ENCODE data around the gene POLD1.

DNA sequence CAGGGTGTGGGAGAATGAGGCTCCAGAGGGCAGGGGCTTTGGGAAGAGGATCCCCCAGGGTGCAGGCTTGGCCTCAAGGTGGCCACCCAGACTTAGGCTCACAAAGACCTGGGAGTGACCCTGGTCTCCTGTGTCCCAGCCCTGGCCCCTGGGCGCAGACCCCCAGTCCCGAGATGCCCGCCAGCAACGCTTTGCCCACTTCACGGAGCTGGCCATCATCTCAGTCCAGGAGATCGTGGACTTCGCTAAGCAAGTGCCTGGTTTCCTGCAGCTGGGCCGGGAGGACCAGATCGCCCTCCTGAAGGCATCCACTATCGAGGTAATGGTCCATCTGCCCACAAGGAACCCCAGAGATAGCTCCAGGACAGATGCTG is 5.3 kb upstream of the POLD1 start:
- TF ChIP-seq POLR2AphosphoS5 (IDR thresholded peaks at IDR 0.05; ENCODE audit: low read depth) = no peak
- TF ChIP-seq CTCF (IDR thresholded peaks at IDR 0.05; ENCODE audit: insufficient read depth, low read length) = no peak
- no peak for TF ChIP-seq GABPA (IDR thresholded peaks at IDR 0.05; ENCODE audit: low read depth)

All from HL-60 (cell line).